Glomerular visceral epithelial cell (primary cell): ENCODE results near the gene DDX54.
"Not testable (repeated sequence)": the region's sequence is repeated elsewhere in the genome, so short reads cannot be mapped to it uniquely, and the experiment has no call there.

Source experiments
- DNase-seq: peaks from one replicate; pipeline ENCODE4 v3.0.0-alpha.2; 2016; ENCODE audit errors: extremely low spot score

Gene DDX54

DNA sequence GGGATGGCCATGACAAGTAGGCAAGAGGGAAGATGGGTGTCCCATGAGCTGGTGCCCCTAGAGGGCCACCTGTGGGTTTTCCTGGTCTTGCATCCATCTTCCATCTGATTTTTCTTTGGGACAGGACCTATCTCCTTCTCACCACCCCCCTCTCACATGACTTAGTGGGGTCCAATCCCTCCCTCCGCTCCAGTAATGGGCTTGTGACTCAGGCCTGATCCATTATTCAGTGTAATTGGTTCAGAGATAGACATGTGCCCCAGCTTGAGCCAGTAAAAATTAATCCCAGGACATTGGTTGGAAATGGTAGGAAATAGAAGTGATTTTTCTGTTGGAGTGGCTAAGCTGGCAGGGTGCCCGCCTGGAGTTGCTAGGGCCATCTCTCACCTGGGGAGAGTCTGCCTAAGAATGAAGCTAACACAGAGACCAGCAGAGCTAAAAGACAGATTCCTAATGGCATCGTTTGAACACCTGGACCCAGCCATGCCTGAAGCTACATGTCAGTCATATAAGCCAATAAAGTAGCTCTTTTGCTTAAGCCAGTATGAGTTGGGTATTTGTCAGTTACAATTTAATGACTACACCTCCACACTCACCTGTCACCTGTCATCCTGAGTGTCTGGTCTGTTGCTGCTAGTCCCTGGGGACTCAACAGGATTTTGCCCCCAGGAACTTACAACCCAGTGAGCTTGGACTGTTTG lies 64.5 kb downstream of the DDX54 start:
- no peak for DNase-seq

DNA sequence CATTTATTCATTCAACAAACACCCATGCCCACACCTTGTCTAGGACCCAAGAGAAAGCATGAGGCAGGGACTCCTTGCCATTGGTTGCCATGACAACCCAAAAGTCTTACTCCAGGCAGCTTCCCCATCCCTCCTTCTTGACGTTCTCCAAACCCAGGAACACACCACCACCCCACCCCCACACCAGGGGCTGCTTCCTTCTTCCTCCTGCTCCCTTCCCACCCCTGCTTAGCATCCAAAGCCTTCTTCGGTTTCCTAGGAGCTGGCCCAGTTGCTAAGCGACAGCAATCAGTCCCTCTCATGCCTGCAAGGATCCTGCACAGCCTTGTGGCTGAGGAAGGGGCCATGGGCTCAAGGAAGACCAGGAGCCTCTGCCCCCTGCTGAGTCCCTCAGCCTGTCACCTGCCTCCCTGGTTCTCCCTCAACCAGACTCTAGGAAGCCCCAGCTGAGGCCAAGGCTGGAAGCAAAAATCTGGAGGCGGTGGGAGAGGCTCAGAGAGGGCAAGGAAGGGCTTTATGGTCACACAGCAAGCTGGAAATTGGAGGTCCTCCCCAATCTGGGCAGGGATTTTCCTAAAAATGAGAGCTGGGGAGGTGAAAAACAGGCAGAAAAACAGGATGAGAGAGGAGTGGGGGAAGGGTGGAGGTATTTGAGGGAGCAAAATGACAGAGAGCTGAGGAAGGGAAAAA lies 65.2 kb downstream of the DDX54 start:
- DNase-seq = no peak

DNA sequence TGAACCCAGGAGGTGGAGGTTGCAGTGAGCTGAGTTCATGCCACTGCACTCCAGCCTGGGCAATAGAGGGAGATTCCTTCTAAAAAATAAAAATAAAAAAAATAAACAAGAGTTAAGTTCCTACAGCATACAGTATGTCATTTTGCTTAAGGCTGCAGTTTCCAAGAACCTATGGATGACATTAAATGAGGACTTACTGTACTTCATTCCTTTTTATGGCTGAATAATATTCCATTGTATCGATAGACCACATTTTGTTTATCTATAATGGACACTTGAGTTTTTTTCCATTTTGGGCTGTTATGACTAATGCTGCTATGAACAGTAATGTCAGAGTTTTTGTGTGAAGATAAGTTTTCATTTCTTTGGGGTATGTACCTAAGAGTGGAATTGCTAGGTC lies 67.1 kb downstream of the DDX54 start:
- DNase-seq = no peak

DNA sequence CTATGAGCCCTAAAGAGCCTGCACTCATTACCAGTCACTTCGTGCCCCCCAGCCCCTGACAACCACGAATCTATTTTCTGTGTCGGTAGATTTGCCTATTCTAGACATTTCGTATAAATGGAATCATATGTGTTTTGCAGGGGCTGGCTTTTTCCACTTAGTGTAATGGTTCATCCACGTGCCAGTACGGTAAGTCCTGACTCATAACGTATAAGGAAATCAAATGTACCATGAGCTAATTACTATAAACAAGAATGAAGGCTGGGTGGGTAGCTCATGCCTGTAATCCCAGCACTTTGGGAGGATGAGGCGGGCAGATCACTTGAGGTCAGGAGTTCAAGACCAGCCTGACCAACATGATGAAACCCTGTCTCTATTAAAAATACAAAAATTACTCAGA lies 67.6 kb downstream of the DDX54 start:
- DNase-seq = not testable (repeated sequence)

- no peak for DNase-seq
Measured at GRCh38 chr12:113116875-113117274, 68.4 kb downstream of the DDX54 start.

DNA sequence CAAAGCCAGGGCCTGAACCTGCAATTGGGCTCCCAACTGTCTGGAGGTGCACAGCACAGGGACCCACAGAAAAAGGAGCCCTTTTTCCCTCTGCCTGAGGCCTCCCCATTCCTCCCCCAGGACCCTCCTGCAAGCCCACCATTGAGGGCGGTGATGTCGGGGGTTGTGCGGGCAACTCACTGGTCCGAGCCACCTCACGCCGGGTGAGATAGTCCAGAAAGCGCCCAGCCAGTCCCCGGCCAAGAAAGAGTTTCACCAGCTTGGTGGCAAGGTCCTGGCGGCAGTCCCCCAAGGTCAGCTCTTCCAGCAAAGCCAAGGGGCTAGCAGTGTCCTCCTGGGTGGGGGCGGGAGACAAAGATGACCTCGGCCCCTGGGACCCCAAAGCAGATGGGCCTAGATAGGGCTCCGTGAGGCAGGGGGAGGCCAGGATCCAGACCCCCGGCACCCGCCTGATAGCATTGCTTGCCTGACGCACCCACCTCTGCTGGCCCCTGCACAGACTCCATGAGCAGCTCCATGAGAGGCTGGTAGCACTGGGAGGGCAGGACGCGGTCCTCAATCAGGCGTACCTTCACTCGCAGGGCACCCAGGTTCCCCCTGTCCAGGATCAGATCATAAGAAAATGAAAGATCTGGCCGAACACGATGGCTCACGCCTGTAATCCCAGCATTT lies 69.7 kb downstream of the DDX54 start:
- no peak for DNase-seq

- DNase-seq = no peak
Measured at GRCh38 chr12:113114447-113115178, 70.7 kb downstream of the DDX54 start.

DNA sequence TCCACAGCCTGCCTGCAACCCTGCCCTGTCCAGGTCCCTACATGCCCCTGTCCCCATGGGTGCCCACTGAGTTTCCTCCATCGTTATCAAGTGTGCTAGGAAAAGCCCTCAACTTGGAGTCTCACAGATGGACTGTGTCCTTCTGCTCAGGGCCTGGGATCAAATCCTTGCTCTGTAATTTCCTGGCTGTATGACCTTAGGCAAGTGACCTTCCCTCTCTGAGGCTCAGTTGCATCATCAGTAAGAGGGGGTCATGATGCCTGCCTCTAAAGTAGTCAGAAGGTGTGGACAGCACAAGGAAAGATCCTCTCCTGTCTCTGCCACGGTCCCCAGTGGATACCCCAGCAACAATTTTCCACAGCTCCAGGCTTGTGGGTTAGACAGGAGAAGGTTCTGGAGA lies 71.9 kb downstream of the DDX54 start:
- DNase-seq = no peak

GRCh38 chr12:113112043-113112899 lies 73.0 kb downstream of the DDX54 start:
- DNase-seq = no peak

GRCh38 chr12:113111247-113111646 lies 74.0 kb downstream of the DDX54 start:
- DNase-seq = no peak

- DNase-seq = no peak
Measured at GRCh38 chr12:113109872-113110599, 75.2 kb downstream of the DDX54 start.

GRCh38 chr12:113109360-113109759 lies 75.9 kb downstream of the DDX54 start:
- DNase-seq = no peak

GRCh38 chr12:113108308-113108707 lies 77.0 kb downstream of the DDX54 start:
- DNase-seq = no peak
